Measurements from ENCODE around the gene PUDP.

The PUDP gene

GRCh38 chrX:7133050-7133440 is 14.9 kb downstream of the PUDP start:
- no peak overlapping the region for H3K9ac ChIP-seq
- H3K27ac ChIP-seq, result no peak overlapping the region
- no peaks in the 10 kb centered on the region for H3K36me3 ChIP-seq (ENCODE audit: insufficient read depth)
- H2AFZ ChIP-seq (ENCODE audit: low read depth), result no peak overlapping the region
- H3K4me1 ChIP-seq (ENCODE audit: low read depth, poor library complexity, severe bottlenecking), result no peaks in the 10 kb centered on the region
- H3K4me3 ChIP-seq (IDR thresholded peaks at IDR 0.05; ENCODE audit: insufficient read depth, low read depth, low read length), result no peak overlapping the region
- TF ChIP-seq, protein P1, sequence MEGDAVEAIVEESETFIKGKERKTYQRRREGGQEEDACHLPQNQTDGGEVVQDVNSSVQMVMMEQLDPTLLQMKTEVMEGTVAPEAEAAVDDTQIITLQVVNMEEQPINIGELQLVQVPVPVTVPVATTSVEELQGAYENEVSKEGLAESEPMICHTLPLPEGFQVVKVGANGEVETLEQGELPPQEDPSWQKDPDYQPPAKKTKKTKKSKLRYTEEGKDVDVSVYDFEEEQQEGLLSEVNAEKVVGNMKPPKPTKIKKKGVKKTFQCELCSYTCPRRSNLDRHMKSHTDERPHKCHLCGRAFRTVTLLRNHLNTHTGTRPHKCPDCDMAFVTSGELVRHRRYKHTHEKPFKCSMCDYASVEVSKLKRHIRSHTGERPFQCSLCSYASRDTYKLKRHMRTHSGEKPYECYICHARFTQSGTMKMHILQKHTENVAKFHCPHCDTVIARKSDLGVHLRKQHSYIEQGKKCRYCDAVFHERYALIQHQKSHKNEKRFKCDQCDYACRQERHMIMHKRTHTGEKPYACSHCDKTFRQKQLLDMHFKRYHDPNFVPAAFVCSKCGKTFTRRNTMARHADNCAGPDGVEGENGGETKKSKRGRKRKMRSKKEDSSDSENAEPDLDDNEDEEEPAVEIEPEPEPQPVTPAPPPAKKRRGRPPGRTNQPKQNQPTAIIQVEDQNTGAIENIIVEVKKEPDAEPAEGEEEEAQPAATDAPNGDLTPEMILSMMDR (conservative IDR thresholded peaks at IDR 0.05; ENCODE audit: low read depth, low read length), result no peak
- H4K20me1 ChIP-seq (ENCODE audit: insufficient read depth), result no peaks in the 10 kb centered on the region
- H3K4me2 ChIP-seq, result no peak overlapping the region
- H3K79me2 ChIP-seq (ENCODE audit: insufficient read depth, low read depth), result no peaks in the 10 kb centered on the region; the same call in 1 of the 2 replicates
- H3K27me3 ChIP-seq (ENCODE audit: insufficient read depth, low read depth), result no peaks in the 10 kb centered on the region

- no peaks in the 10 kb centered on the region for H3K4me1 ChIP-seq (ENCODE audit: low read depth, poor library complexity, severe bottlenecking)
- TF ChIP-seq, protein P1 (conservative IDR thresholded peaks at IDR 0.05; ENCODE audit: low read depth, low read length), result peak; percentile 34; the same call in 1 of the 2 replicates
- H3K36me3 ChIP-seq (ENCODE audit: insufficient read depth), result no peaks in the 10 kb centered on the region
- no peak overlapping the region for H3K4me2 ChIP-seq
- no peaks in the 10 kb centered on the region for H3K27me3 ChIP-seq (ENCODE audit: insufficient read depth, low read depth)
- no peak overlapping the region for H3K9ac ChIP-seq
- H2AFZ ChIP-seq (ENCODE audit: low read depth), result no peak overlapping the region
- no peaks in the 10 kb centered on the region; the same call in 1 of the 2 replicates for H3K79me2 ChIP-seq (ENCODE audit: insufficient read depth, low read depth)
- no peak overlapping the region for H3K4me3 ChIP-seq (IDR thresholded peaks at IDR 0.05; ENCODE audit: insufficient read depth, low read depth, low read length)
- H4K20me1 ChIP-seq (ENCODE audit: insufficient read depth), result no peaks in the 10 kb centered on the region
- H3K27ac ChIP-seq, result no peak overlapping the region
Measured at GRCh38 chrX:7132335-7133049, 15.5 kb downstream of the PUDP start.

GRCh38 chrX:7131621-7132020 is 16.3 kb downstream of the PUDP start:
- Histone ChIP-seq H3K27ac (no peak overlapping the region), H2AFZ (ENCODE audit: low read depth) (no peak overlapping the region), H3K4me3 (IDR thresholded peaks at IDR 0.05; ENCODE audit: insufficient read depth, low read depth, low read length) (no peak overlapping the region), H3K4me2 (no peak overlapping the region), H4K20me1 (ENCODE audit: insufficient read depth) (no peaks in the 10 kb centered on the region), H3K9ac (no peak overlapping the region), H3K79me2 (ENCODE audit: insufficient read depth, low read depth) (no peaks in the 10 kb centered on the region; the same call in 1 of the 2 replicates), H3K36me3 (ENCODE audit: insufficient read depth) (no peaks in the 10 kb centered on the region), H3K27me3 (ENCODE audit: insufficient read depth, low read depth) (no peaks in the 10 kb centered on the region), H3K4me1 (ENCODE audit: low read depth, poor library complexity, severe bottlenecking) (no peaks in the 10 kb centered on the region)
- TF ChIP-seq, protein P1 (conservative IDR thresholded peaks at IDR 0.05; ENCODE audit: low read depth, low read length), result no peak

- H3K4me3 ChIP-seq (IDR thresholded peaks at IDR 0.05; ENCODE audit: insufficient read depth, low read depth, low read length), result no peak overlapping the region
- H3K36me3 ChIP-seq (ENCODE audit: insufficient read depth), result no peaks in the 10 kb centered on the region
- no peak overlapping the region for H3K9ac ChIP-seq
- H3K27ac ChIP-seq, result no peak overlapping the region
- H3K27me3 ChIP-seq (ENCODE audit: insufficient read depth, low read depth), result no peaks in the 10 kb centered on the region
- H3K79me2 ChIP-seq (ENCODE audit: insufficient read depth, low read depth), result peaks cover 5% of the 10 kb centered on the region; the same call in 1 of the 2 replicates
- no peaks in the 10 kb centered on the region for H3K4me1 ChIP-seq (ENCODE audit: low read depth, poor library complexity, severe bottlenecking)
- TF ChIP-seq, protein P1 (conservative IDR thresholded peaks at IDR 0.05; ENCODE audit: low read depth, low read length), result no peak
- H3K4me2 ChIP-seq, result no peak overlapping the region
- no peak overlapping the region for H2AFZ ChIP-seq (ENCODE audit: low read depth)
- H4K20me1 ChIP-seq (ENCODE audit: insufficient read depth), result no peaks in the 10 kb centered on the region
Measured at GRCh38 chrX:7127056-7127455, 20.9 kb downstream of the PUDP start.

All from KMS-11 (cell line).